H1 (cell line): ENCODE measurements around the gene GSE1.

Experiments used
- CTCF ChIP-seq, 3 experiments: IDR thresholded peaks; 1 replicate in 2 of 3; 2 replicates in 1 of 3; pipeline versions ENCODE4 v1.5.1 to v1.6.1; 2011; ENCODE audit warnings: low read length in 3 of 3, mild to moderate bottlenecking in 3 of 3, inconsistent platforms in 2 of 3, low read depth in 1 of 3, moderate library complexity in 1 of 3; ENCODE audit not compliant: insufficient read depth in 1 of 3; ENCODE audit errors: control extremely low read depth in 1 of 3
- RXRA ChIP-seq: IDR thresholded peaks from 2 replicates; pipeline ENCODE4 v1.6.1; 2011; ENCODE audit warnings: low read depth, mild to moderate bottlenecking, low read length, moderate library complexity; ENCODE audit not compliant: insufficient read depth
- TBP ChIP-seq: IDR thresholded peaks from 2 replicates; pipeline ENCODE4 v1.6.1; 2011; ENCODE audit warnings: low read depth, low read length, improper control_type of control experiment
- ZNF274 ChIP-seq: IDR thresholded peaks from 2 replicates; pipeline ENCODE4 v1.7.0; 2012; ENCODE audit warnings: low read length, borderline replicate concordance; ENCODE audit errors: extremely low read depth

GRCh38 chr16:85628265-85628556, 15.1 kb downstream of the GSE1 start:
- TF ChIP-seq ZNF274, result no peak
- TF ChIP-seq CTCF (IDR thresholded peaks at IDR 0.05; ENCODE audit: control extremely low read depth in 1 of 3, insufficient read depth in 1 of 3, low read depth in 1 of 3, low read length in 3 of 3), result no peak
- TF ChIP-seq TBP, result no peak
- TF ChIP-seq RXRA, result no peak
